ENCODE measurements around the gene FBN1. TPM values are rescaled to one million over a fixed set of nuclear protein-coding genes. Genes with fewer than 3 reads are reported as not detected.

Gene FBN1
- total RNA-seq, 1 donor from 2014 or later, result 102 TPM

- H3K36me3 ChIP-seq, result no peaks in the 10 kb centered on the region
- H3K27ac ChIP-seq, result no peak overlapping the region
- H3K9me3 ChIP-seq, result no peaks in the 10 kb centered on the region
- no peak for DNase-seq (ENCODE audit: extremely low spot score in 2 of 2)
- H3K4me3 ChIP-seq, result no peak overlapping the region
- TF ChIP-seq CTCF (IDR thresholded peaks at IDR 0.05) (no peak), POLR2A (IDR thresholded peaks at IDR 0.05) (no peak), POLR2AphosphoS5 (IDR thresholded peaks at IDR 0.05; ENCODE audit: insufficient read depth in 1 of 2, low read depth in 1 of 2) (no peak)
- H3K27me3 ChIP-seq, result no peaks in the 10 kb centered on the region
- intact Hi-C loops (cut with DNase I), result no loop called here
- peaks cover 43% of the 10 kb centered on the region for H3K4me1 ChIP-seq
Observed at GRCh38 chr15:48634096-48634495, 11.4 kb downstream of the FBN1 start.

GRCh38 chr15:48632651-48633050 is 12.9 kb downstream of the FBN1 start:
- Histone ChIP-seq H3K4me3 (no peak overlapping the region), H3K36me3 (no peaks in the 10 kb centered on the region), H3K27me3 (no peaks in the 10 kb centered on the region), H3K27ac (no peak overlapping the region), H3K9me3 (no peaks in the 10 kb centered on the region), H3K4me1 (peaks cover 42% of the 10 kb centered on the region)
- TF ChIP-seq POLR2A (IDR thresholded peaks at IDR 0.05), result no peak
- TF ChIP-seq CTCF (IDR thresholded peaks at IDR 0.05), result no peak
- TF ChIP-seq POLR2AphosphoS5 (IDR thresholded peaks at IDR 0.05; ENCODE audit: insufficient read depth in 1 of 2, low read depth in 1 of 2), result no peak
- DNase-seq (ENCODE audit: extremely low spot score in 2 of 2), result no peak
- intact Hi-C loops (cut with DNase I), result no loop called here

GRCh38 chr15:48631176-48631770 is 14.2 kb downstream of the FBN1 start:
- no peak overlapping the region for H3K27ac ChIP-seq
- intact Hi-C loops (cut with DNase I), result no loop called here
- H3K4me3 ChIP-seq, result no peak overlapping the region
- no peaks in the 10 kb centered on the region for H3K27me3 ChIP-seq
- no peaks in the 10 kb centered on the region for H3K9me3 ChIP-seq
- H3K36me3 ChIP-seq, result no peaks in the 10 kb centered on the region
- no peak for DNase-seq (ENCODE audit: extremely low spot score in 2 of 2)
- TF ChIP-seq POLR2AphosphoS5 (IDR thresholded peaks at IDR 0.05; ENCODE audit: insufficient read depth in 1 of 2, low read depth in 1 of 2) (no peak), CTCF (IDR thresholded peaks at IDR 0.05) (no peak), POLR2A (IDR thresholded peaks at IDR 0.05) (no peak)
- peaks cover 42% of the 10 kb centered on the region for H3K4me1 ChIP-seq

GRCh38 chr15:48630245-48630644 is 15.3 kb downstream of the FBN1 start:
- no peak overlapping the region for H3K4me3 ChIP-seq
- TF ChIP-seq CTCF (IDR thresholded peaks at IDR 0.05) (no peak), POLR2A (IDR thresholded peaks at IDR 0.05) (no peak), POLR2AphosphoS5 (IDR thresholded peaks at IDR 0.05; ENCODE audit: insufficient read depth in 1 of 2, low read depth in 1 of 2) (no peak)
- no peak overlapping the region for H3K27ac ChIP-seq
- peaks cover 44% of the 10 kb centered on the region for H3K4me1 ChIP-seq
- intact Hi-C loops (cut with DNase I), result no loop called here
- no peaks in the 10 kb centered on the region for H3K9me3 ChIP-seq
- no peaks in the 10 kb centered on the region for H3K36me3 ChIP-seq
- DNase-seq (ENCODE audit: extremely low spot score in 2 of 2), result no peak
- no peaks in the 10 kb centered on the region for H3K27me3 ChIP-seq

- Histone ChIP-seq H3K4me3 (no peak overlapping the region), H3K36me3 (no peaks in the 10 kb centered on the region), H3K4me1 (peaks cover 58% of the 10 kb centered on the region), H3K27ac (no peak overlapping the region), H3K9me3 (no peaks in the 10 kb centered on the region), H3K27me3 (no peaks in the 10 kb centered on the region)
- intact Hi-C loops (cut with DNase I), result no loop called here
- DNase-seq (ENCODE audit: extremely low spot score in 2 of 2), result no peak
- TF ChIP-seq POLR2A (IDR thresholded peaks at IDR 0.05), result no peak
- TF ChIP-seq POLR2AphosphoS5 (IDR thresholded peaks at IDR 0.05; ENCODE audit: insufficient read depth in 1 of 2, low read depth in 1 of 2), result no peak
- no peak for TF ChIP-seq CTCF (IDR thresholded peaks at IDR 0.05)
Observed at GRCh38 chr15:48628832-48629231, 16.7 kb downstream of the FBN1 start.

All from vagina (tissue), 2 donors.